ENCODE results near the gene SF3B6. TPM values are rescaled to one million over a fixed set of nuclear protein-coding genes. Genes with fewer than 3 reads are reported as not detected.

The SF3B6 gene
- polyA plus RNA-seq, 3 donors = 67.6 to 172 (median 146) TPM

- H3K27me3 ChIP-seq (ENCODE audit: control insufficient read depth in 2 of 2, insufficient read depth in 2 of 2, low read length in 2 of 2) = peaks cover 11 to 17% of the 10 kb centered on the region in 2 donors
- no peak overlapping the region for H3K9ac ChIP-seq (ENCODE audit: insufficient read depth, low read length, poor library complexity, severe bottlenecking)
- Mint-ChIP-seq H3K27ac (peak overlapping the region in 1 of 7 donors; percentile 13), H3K36me3 (no peaks in the 10 kb centered on the region), H3K4me3 (no peak overlapping the region), H3K9me3 (peaks cover 0 to 5% (median 3%) of the 10 kb centered on the region in 7 donors), H3K4me1 (peaks cover 8% of the 10 kb centered on the region), H3K27me3 (ENCODE audit: low read depth in 3 of 3) (peaks cover 13 to 22% (median 14%) of the 10 kb centered on the region in 3 donors)
- no peaks in the 10 kb centered on the region for H3K79me2 ChIP-seq (ENCODE audit: insufficient read depth, low read length)
- no peaks in the 10 kb centered on the region for H3K36me3 ChIP-seq (replicated peaks in 1 of 2; ENCODE audit: control insufficient read depth in 1 of 2, insufficient read depth in 2 of 2, low read length in 2 of 2)
- no CpG with 5 or more reads among the region's 1 CpG for WGBS (ENCODE audit: insufficient coverage)
- H2AFZ ChIP-seq (ENCODE audit: insufficient read depth, low read depth, low read length, poor library complexity, severe bottlenecking) = no peak overlapping the region
- H3K4me2 ChIP-seq (replicated peaks; ENCODE audit: extremely low read depth, low read length, poor library complexity, severe bottlenecking) = no peak overlapping the region
- peaks cover 13 to 17% of the 10 kb centered on the region in 2 donors for H3K4me1 ChIP-seq (ENCODE audit: control insufficient read depth in 1 of 2, insufficient read depth in 2 of 2, low read length in 2 of 2)
- no peak overlapping the region for H3K4me3 ChIP-seq (replicated peaks in 1 of 3; ENCODE audit: low read depth in 2 of 3, low read length in 3 of 3)
- no peak for TF ChIP-seq CTCF (IDR thresholded peaks at IDR 0.05)
- intact Hi-C loops (cut with micrococcal nuclease) = no loop called here
- H4K20me1 ChIP-seq (ENCODE audit: insufficient read depth, low read length) = no peaks in the 10 kb centered on the region
- no peak overlapping the region for H3K27ac ChIP-seq (ENCODE audit: low read depth in 1 of 2, low read length in 2 of 2)
- DNase-seq = no peak
- no peaks in the 10 kb centered on the region for H3K9me3 ChIP-seq (replicated peaks in 1 of 2; ENCODE audit: control insufficient read depth in 1 of 2, insufficient read depth in 1 of 2, low read length in 2 of 2)
These were observed 23.2 kb downstream of the SF3B6 start for GRCh38 chr2:24052951-24053350.

GRCh38 chr2:24051833-24052232 is 24.3 kb downstream of the SF3B6 start:
- peaks cover 0 to 7% (median 3%) of the 10 kb centered on the region in 7 donors for H3K9me3 Mint-ChIP-seq
- no peaks in the 10 kb centered on the region for H3K36me3 Mint-ChIP-seq
- H3K36me3 ChIP-seq (replicated peaks in 1 of 2; ENCODE audit: control insufficient read depth in 1 of 2, insufficient read depth in 2 of 2, low read length in 2 of 2) = no peaks in the 10 kb centered on the region
- H3K4me1 Mint-ChIP-seq = peaks cover 17% of the 10 kb centered on the region
- H3K9me3 ChIP-seq (replicated peaks in 1 of 2; ENCODE audit: control insufficient read depth in 1 of 2, insufficient read depth in 1 of 2, low read length in 2 of 2) = no peaks in the 10 kb centered on the region
- DNase-seq = no peak
- H3K27ac ChIP-seq (ENCODE audit: low read depth in 1 of 2, low read length in 2 of 2) = no peak overlapping the region
- peaks cover under 1% of the 10 kb centered on the region for H3K79me2 ChIP-seq (ENCODE audit: insufficient read depth, low read length)
- H3K4me2 ChIP-seq (replicated peaks; ENCODE audit: extremely low read depth, low read length, poor library complexity, severe bottlenecking) = no peak overlapping the region
- intact Hi-C loops (cut with micrococcal nuclease) = no loop called here
- no peak overlapping the region for H3K9ac ChIP-seq (ENCODE audit: insufficient read depth, low read length, poor library complexity, severe bottlenecking)
- H4K20me1 ChIP-seq (ENCODE audit: insufficient read depth, low read length) = no peaks in the 10 kb centered on the region
- no peak overlapping the region for H2AFZ ChIP-seq (ENCODE audit: insufficient read depth, low read depth, low read length, poor library complexity, severe bottlenecking)
- H3K4me3 ChIP-seq (replicated peaks in 1 of 3; ENCODE audit: low read depth in 2 of 3, low read length in 3 of 3) = no peak overlapping the region
- H3K4me3 Mint-ChIP-seq = no peak overlapping the region
- no peak for TF ChIP-seq CTCF (IDR thresholded peaks at IDR 0.05)
- peaks cover 11 to 21% of the 10 kb centered on the region in 2 donors for H3K27me3 ChIP-seq (ENCODE audit: control insufficient read depth in 2 of 2, insufficient read depth in 2 of 2, low read length in 2 of 2)
- no peak overlapping the region for H3K27ac Mint-ChIP-seq
- WGBS (ENCODE audit: insufficient coverage) = 83% methylated on average over 6 of the region's 8 CpGs
- H3K27me3 Mint-ChIP-seq (ENCODE audit: low read depth in 3 of 3) = peaks cover 13 to 26% (median 19%) of the 10 kb centered on the region in 3 donors
- H3K4me1 ChIP-seq (ENCODE audit: control insufficient read depth in 1 of 2, insufficient read depth in 2 of 2, low read length in 2 of 2) = peaks cover 19 to 27% of the 10 kb centered on the region in 2 donors
